HEK293 (cell line): ENCODE data around the gene ARF3.

Experiments
- CTCF ChIA-PET: fragments of 350-600 bp; formaldehyde crosslinking; extraction: SDS; loops from one replicate; lab custom pipeline; 2021; ENCODE audit warnings: antibody characterized with exemption; lab: Yijun Ruan, JAX
- POLR2A ChIA-PET: fragments of 300-600 bp; formaldehyde crosslinking; extraction: SDS; loops from one replicate; lab custom pipeline; 2020; ENCODE audit warnings: antibody characterized with exemption, inconsistent platforms; lab: Yijun Ruan, JAX
- H3K27ac ChIP-seq: fragments of 200-500 bp; sonication (Bioruptor generic); 2 replicates; pipeline ENCODE4 v1.5.1; 2014; ENCODE audit warnings: low read depth, low read length, control low read depth, inconsistent platforms; ENCODE audit errors: extremely low read depth
- H3K36me3 ChIP-seq, 2 experiments: fragments of 200-500 bp in 1 of 2; sonication (Bioruptor generic) in 1 of 2; 1 replicate in 1 of 2; 2 replicates in 1 of 2; pipeline ENCODE4 v1.5.1; 2014 to 2017; ENCODE audit warnings: inconsistent platforms in 2 of 2, low read length in 2 of 2; ENCODE audit not compliant: control insufficient read depth in 2 of 2, insufficient read depth in 1 of 2
- H3K4me1 ChIP-seq: fragments of 200-500 bp; sonication (Bioruptor generic); 2 replicates; pipeline ENCODE4 v1.5.1; 2014; ENCODE audit warnings: mild to moderate bottlenecking, low read length, inconsistent platforms; ENCODE audit not compliant: control insufficient read depth, insufficient read depth
- H3K4me3 ChIP-seq: 2 replicates; pipeline ENCODE4 v1.5.1; 2011; ENCODE audit warnings: low read depth, mild to moderate bottlenecking, control low read depth, low read length, moderate library complexity
- H3K9me3 ChIP-seq: fragments of 200-500 bp; sonication (Bioruptor generic); 2 replicates; pipeline ENCODE4 v1.5.1; 2014; ENCODE audit warnings: low read depth, low read length, inconsistent platforms; ENCODE audit not compliant: control insufficient read depth, insufficient read depth
- GFI1B ChIP-seq: fragments of 450-650 bp; formaldehyde crosslinking; IDR thresholded peaks from 2 replicates; pipeline ENCODE4 v1.5.1; 2016; ENCODE audit warnings: missing biosample characterization, missing genetic modification characterization
- KLF10 ChIP-seq: fragments of 450-650 bp; IDR thresholded peaks from 2 replicates; pipeline ENCODE4 v1.5.1; 2018; ENCODE audit warnings: missing biosample characterization, mild to moderate bottlenecking, missing genetic modification characterization
- SCRT1 ChIP-seq: fragments of 450-650 bp; formaldehyde crosslinking; IDR thresholded peaks from 2 replicates; pipeline ENCODE4 v1.5.1; 2016; ENCODE audit warnings: missing biosample characterization, missing genetic modification characterization, borderline replicate concordance
- SETDB1 ChIP-seq: IDR thresholded peaks from one replicate; pipeline ENCODE4 v1.6.1; 2017; ENCODE audit warnings: mild to moderate bottlenecking, low read length, moderate library complexity, mixed read lengths; ENCODE audit not compliant: insufficient read length
- YY2 ChIP-seq: fragments of 450-650 bp; formaldehyde crosslinking; IDR thresholded peaks from 2 replicates; pipeline ENCODE4 v1.5.1; 2016; ENCODE audit warnings: missing biosample characterization, missing genetic modification characterization
- ZBTB17 ChIP-seq: fragments of 450-650 bp; formaldehyde crosslinking; IDR thresholded peaks from 2 replicates; pipeline ENCODE4 v1.5.1; 2016; ENCODE audit warnings: missing biosample characterization, missing genetic modification characterization
- ZNF138 ChIP-seq: fragments of 450-650 bp; formaldehyde crosslinking; IDR thresholded peaks from 2 replicates; pipeline ENCODE4 v1.5.1; 2016; ENCODE audit warnings: missing biosample characterization, missing genetic modification characterization, borderline replicate concordance
- ZNF140 ChIP-seq: fragments of 450-650 bp; formaldehyde crosslinking; IDR thresholded peaks from 2 replicates; pipeline ENCODE4 v1.5.1; 2016; ENCODE audit warnings: missing biosample characterization, missing genetic modification characterization
- ZNF19 ChIP-seq: fragments of 450-650 bp; formaldehyde crosslinking; IDR thresholded peaks from 2 replicates; pipeline ENCODE4; 2016; ENCODE audit warnings: missing biosample characterization, missing genetic modification characterization, low read depth
- ZNF266 ChIP-seq: fragments of 450-650 bp; formaldehyde crosslinking; IDR thresholded peaks from 2 replicates; pipeline ENCODE4 v1.5.1; 2016; ENCODE audit warnings: missing biosample characterization, missing genetic modification characterization, low read depth
- ZNF311 ChIP-seq: fragments of 450-650 bp; formaldehyde crosslinking; IDR thresholded peaks from 2 replicates; pipeline ENCODE4 v1.5.1; 2017; ENCODE audit warnings: missing biosample characterization, missing genetic modification characterization, borderline replicate concordance
- ZNF394 ChIP-seq: fragments of 450-650 bp; formaldehyde crosslinking; IDR thresholded peaks from 2 replicates; pipeline ENCODE4 v1.5.1; 2016; ENCODE audit warnings: missing biosample characterization, missing genetic modification characterization, mild to moderate bottlenecking, moderate library complexity, borderline replicate concordance
- ZNF501 ChIP-seq: fragments of 450-650 bp; formaldehyde crosslinking; IDR thresholded peaks from 2 replicates; pipeline ENCODE4 v1.5.1; 2016; ENCODE audit warnings: missing biosample characterization, missing genetic modification characterization
- ZNF514 ChIP-seq: fragments of 450-650 bp; formaldehyde crosslinking; IDR thresholded peaks from 2 replicates; pipeline ENCODE4 v1.5.1; 2016; ENCODE audit warnings: missing biosample characterization, missing genetic modification characterization
- ZNF555 ChIP-seq: fragments of 450-650 bp; formaldehyde crosslinking; conservative IDR thresholded peaks from 2 replicates; pipeline ENCODE4 v1.5.1; 2017; ENCODE audit warnings: missing biosample characterization, mild to moderate bottlenecking, missing genetic modification characterization, inconsistent platforms
- ZNF558 ChIP-seq: fragments of 450-650 bp; formaldehyde crosslinking; IDR thresholded peaks from 2 replicates; pipeline ENCODE4 v1.5.1; 2016; ENCODE audit warnings: missing biosample characterization, missing genetic modification characterization
- ZNF560 ChIP-seq: fragments of 450-650 bp; formaldehyde crosslinking; IDR thresholded peaks from 2 replicates; pipeline ENCODE4 v1.5.1; 2017; ENCODE audit warnings: missing biosample characterization, missing genetic modification characterization, borderline replicate concordance
- ZNF654 ChIP-seq: fragments of 450-650 bp; formaldehyde crosslinking; IDR thresholded peaks from 2 replicates; pipeline ENCODE4 v1.5.1; 2016; ENCODE audit warnings: low read depth, missing biosample characterization, missing genetic modification characterization
- ZNF670 ChIP-seq: fragments of 450-650 bp; formaldehyde crosslinking; IDR thresholded peaks from 2 replicates; pipeline ENCODE4 v1.5.1; 2016; ENCODE audit warnings: missing biosample characterization, missing genetic modification characterization, low read depth
- TF ChIP-seq, protein P1 (sequence below): fragments of 450-650 bp; formaldehyde crosslinking; IDR thresholded peaks from 2 replicates; pipeline ENCODE4 v1.5.1; 2016; ENCODE audit warnings: missing biosample characterization, missing genetic modification characterization
- TF ChIP-seq, protein P2 (sequence below): fragments of 450-650 bp; formaldehyde crosslinking; IDR thresholded peaks from 2 replicates; pipeline ENCODE4 v1.5.1; 2016; ENCODE audit warnings: missing biosample characterization, missing genetic modification characterization, low read depth
- TF ChIP-seq, protein P3 (sequence below): sonication (generic); formaldehyde crosslinking; IDR thresholded peaks from 2 replicates; pipeline ENCODE4 v1.8.1; 2022; ENCODE audit warnings: mild to moderate bottlenecking, moderate library complexity, missing genetic modification reagents
- TF ChIP-seq, protein P4 (sequence below): fragments of 450-650 bp; IDR thresholded peaks from 2 replicates; pipeline ENCODE4 v1.5.1; 2018; ENCODE audit warnings: missing biosample characterization, missing genetic modification characterization
- TF ChIP-seq, protein P5 (sequence below): fragments of 450-650 bp; formaldehyde crosslinking; IDR thresholded peaks from 2 replicates; pipeline ENCODE4 v1.5.1; 2016; ENCODE audit warnings: missing biosample characterization, missing genetic modification characterization

Gene ARF3

DNA sequence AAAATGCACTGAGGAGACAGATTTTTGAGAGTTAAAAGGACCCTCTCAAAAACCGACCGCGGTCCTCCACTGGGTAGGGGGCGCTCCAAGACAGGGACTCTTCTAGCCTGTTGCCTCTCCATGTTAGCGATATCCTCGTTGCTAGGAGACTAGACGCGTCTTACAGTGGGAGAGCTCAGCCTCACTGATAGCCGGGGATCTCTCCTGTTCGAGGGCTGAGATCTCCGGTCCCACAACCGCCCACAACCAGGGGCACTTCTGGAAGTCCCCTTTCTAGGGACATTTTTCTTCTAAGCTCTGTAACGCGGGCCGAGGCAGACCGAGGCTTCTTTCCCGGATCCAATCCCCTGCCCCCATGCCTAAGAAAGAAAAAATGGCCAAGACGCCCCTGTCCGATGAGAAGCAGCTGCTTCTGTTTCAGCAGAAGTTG, 53.3 kb downstream of the ARF3 start (continued):
- TF ChIP-seq ZNF394 (peak; percentile 9), ZNF670 (tag by site-specific recombination) (no peak), ZNF501 (tag by site-specific recombination) (0 out of 2 replicates have a peak, but pooled peaks have one; percentile 45), SCRT1 (tag by site-specific recombination) (peak; percentile 92), ZBTB17 (tag by site-specific recombination) (peak; percentile 79)

DNA sequence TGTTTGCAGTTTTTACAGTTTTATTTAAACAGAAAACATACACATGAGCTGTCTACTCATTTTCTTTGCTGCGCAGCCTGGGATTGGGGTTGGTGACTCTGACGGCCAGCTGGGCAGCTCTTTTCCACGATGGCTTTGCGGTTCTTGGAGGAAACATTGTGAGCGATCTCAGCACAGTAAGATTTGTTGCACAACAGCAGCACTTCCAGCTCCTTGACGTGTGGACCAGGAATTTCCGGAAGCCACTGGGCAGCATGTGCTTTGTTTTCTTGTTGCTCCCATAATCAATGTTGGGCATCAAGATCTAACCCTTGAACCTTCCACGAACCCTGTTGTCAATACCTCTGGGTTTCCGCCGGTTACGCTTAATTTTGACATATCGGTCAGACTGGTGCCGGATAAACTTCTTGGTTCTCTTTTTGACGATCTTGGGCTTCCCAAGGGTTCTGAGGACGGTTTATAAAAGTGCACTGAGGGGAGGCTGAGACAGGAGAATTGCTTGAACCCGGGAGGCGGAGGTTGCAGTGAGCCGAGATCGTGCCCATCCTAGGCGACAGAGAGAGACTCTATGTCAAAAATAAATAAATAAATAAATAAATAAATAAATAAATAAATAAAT, 53.8 kb downstream of the ARF3 start:
- Histone ChIP-seq H3K36me3 (no peaks in the 10 kb centered on the region), H3K9me3 (no peaks in the 10 kb centered on the region), H3K4me1 (peaks cover 4% of the 10 kb centered on the region; the same call in 1 of the 2 replicates), H3K27ac (no peak overlapping the region), H3K4me3 (no peak overlapping the region)
- ChIA-PET POLR2A (no interaction called here), CTCF (interaction anchor here (0.6 to 6.5 kb wide), 21 partner anchors 10 to 220 kb away, joined by 3 to 75 read pairs (median 5); partner anchors contain the start of genes DDX23 and RND1)
- peak; percentile 76 for TF ChIP-seq ZNF555 (tag by site-specific recombination)
- no peak for TF ChIP-seq SETDB1
- TF ChIP-seq ZNF654 (tag by site-specific recombination) = peak; percentile 52
- TF ChIP-seq, protein P1, sequence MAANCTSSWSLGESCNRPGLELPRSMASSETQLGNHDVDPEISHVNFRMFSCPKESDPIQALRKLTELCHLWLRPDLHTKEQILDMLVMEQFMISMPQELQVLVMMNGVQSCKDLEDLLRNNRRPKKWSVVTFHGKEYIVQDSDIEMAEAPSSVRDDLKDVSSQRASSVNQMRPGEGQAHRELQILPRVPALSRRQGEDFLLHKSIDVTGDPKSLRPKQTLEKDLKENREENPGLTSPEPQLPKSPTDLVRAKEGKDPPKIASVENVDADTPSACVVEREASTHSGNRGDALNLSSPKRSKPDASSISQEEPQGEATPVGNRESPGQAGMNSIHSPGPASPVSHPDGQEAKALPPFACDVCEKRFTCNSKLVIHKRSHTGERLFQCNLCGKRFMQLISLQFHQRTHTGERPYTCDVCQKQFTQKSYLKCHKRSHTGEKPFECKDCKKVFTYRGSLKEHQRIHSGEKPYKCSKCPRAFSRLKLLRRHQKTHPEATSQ = no peak
- TF ChIP-seq YY2 (tag by site-specific recombination) = no peak
- TF ChIP-seq ZNF138 (tag by site-specific recombination) = peak; percentile 74; the same call in 1 of the 2 replicates
- no peak for TF ChIP-seq ZNF311
- TF ChIP-seq ZNF558 (tag by site-specific recombination) = peak; percentile 74; the same call in 1 of the 2 replicates
- TF ChIP-seq ZNF140 (tag by site-specific recombination) = peak; percentile 69; the same call in 1 of the 2 replicates
- 0 out of 2 replicates have a peak, but pooled peaks have one; percentile 43 for TF ChIP-seq GFI1B (tag by site-specific recombination)
- TF ChIP-seq ZNF266 = peak; percentile 64; the same call in 1 of the 2 replicates
- TF ChIP-seq ZNF19 = 0 out of 2 replicates have a peak, but pooled peaks have one; percentile 43
- no peak for TF ChIP-seq KLF10
- no peak for TF ChIP-seq ZNF514
- TF ChIP-seq, protein P2, sequence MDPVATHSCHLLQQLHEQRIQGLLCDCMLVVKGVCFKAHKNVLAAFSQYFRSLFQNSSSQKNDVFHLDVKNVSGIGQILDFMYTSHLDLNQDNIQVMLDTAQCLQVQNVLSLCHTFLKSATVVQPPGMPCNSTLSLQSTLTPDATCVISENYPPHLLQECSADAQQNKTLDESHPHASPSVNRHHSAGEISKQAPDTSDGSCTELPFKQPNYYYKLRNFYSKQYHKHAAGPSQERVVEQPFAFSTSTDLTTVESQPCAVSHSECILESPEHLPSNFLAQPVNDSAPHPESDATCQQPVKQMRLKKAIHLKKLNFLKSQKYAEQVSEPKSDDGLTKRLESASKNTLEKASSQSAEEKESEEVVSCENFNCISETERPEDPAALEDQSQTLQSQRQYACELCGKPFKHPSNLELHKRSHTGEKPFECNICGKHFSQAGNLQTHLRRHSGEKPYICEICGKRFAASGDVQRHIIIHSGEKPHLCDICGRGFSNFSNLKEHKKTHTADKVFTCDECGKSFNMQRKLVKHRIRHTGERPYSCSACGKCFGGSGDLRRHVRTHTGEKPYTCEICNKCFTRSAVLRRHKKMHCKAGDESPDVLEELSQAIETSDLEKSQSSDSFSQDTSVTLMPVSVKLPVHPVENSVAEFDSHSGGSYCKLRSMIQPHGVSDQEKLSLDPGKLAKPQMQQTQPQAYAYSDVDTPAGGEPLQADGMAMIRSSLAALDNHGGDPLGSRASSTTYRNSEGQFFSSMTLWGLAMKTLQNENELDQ (tag by site-specific recombination) = no peak
- 0 out of 2 replicates have a peak, but pooled peaks have one; percentile 29 for TF ChIP-seq ZNF560 (tag by site-specific recombination)
- TF ChIP-seq, protein P3, sequence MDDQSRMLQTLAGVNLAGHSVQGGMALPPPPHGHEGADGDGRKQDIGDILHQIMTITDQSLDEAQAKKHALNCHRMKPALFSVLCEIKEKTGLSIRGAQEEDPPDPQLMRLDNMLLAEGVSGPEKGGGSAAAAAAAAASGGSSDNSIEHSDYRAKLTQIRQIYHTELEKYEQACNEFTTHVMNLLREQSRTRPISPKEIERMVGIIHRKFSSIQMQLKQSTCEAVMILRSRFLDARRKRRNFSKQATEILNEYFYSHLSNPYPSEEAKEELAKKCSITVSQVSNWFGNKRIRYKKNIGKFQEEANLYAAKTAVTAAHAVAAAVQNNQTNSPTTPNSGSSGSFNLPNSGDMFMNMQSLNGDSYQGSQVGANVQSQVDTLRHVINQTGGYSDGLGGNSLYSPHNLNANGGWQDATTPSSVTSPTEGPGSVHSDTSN (CRISPR knock-in tag) = no peak
- TF ChIP-seq ZNF394 = peak; percentile 97; the same call in 1 of the 2 replicates
- TF ChIP-seq, protein P4, sequence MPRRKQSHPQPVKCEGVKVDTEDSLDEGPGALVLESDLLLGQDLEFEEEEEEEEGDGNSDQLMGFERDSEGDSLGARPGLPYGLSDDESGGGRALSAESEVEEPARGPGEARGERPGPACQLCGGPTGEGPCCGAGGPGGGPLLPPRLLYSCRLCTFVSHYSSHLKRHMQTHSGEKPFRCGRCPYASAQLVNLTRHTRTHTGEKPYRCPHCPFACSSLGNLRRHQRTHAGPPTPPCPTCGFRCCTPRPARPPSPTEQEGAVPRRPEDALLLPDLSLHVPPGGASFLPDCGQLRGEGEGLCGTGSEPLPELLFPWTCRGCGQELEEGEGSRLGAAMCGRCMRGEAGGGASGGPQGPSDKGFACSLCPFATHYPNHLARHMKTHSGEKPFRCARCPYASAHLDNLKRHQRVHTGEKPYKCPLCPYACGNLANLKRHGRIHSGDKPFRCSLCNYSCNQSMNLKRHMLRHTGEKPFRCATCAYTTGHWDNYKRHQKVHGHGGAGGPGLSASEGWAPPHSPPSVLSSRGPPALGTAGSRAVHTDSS (tag by site-specific recombination) = no peak
- TF ChIP-seq, protein P5, sequence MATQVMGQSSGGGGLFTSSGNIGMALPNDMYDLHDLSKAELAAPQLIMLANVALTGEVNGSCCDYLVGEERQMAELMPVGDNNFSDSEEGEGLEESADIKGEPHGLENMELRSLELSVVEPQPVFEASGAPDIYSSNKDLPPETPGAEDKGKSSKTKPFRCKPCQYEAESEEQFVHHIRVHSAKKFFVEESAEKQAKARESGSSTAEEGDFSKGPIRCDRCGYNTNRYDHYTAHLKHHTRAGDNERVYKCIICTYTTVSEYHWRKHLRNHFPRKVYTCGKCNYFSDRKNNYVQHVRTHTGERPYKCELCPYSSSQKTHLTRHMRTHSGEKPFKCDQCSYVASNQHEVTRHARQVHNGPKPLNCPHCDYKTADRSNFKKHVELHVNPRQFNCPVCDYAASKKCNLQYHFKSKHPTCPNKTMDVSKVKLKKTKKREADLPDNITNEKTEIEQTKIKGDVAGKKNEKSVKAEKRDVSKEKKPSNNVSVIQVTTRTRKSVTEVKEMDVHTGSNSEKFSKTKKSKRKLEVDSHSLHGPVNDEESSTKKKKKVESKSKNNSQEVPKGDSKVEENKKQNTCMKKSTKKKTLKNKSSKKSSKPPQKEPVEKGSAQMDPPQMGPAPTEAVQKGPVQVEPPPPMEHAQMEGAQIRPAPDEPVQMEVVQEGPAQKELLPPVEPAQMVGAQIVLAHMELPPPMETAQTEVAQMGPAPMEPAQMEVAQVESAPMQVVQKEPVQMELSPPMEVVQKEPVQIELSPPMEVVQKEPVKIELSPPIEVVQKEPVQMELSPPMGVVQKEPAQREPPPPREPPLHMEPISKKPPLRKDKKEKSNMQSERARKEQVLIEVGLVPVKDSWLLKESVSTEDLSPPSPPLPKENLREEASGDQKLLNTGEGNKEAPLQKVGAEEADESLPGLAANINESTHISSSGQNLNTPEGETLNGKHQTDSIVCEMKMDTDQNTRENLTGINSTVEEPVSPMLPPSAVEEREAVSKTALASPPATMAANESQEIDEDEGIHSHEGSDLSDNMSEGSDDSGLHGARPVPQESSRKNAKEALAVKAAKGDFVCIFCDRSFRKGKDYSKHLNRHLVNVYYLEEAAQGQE = peak; percentile 83
